ENCODE data around the gene MRPL43. TPM values are rescaled to one million over a fixed set of nuclear protein-coding genes. Genes with fewer than 3 reads are reported as not detected.

MRPL43 gene
- total and polyA plus RNA-seq, 9 of the 15 experiments (the other 6 are each of a cell fraction or from before 2014, with no cell fraction given): 15.1 to 63.7 (median 37.2) TPM

DNA sequence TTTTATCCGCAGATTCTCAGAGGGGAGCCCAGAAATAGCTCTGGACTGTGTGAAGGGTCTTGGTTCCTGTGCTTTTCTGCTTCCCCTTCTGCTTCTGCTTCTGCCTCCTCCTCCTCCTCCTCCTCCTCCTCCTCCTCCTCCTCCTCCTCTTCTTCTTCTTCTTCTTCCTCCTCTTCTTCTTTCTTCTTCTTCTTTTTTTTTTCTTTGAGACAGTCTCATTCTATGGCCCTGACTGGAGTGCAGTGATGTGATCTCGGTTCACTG lies 32.1 kb upstream of the MRPL43 start:
- Histone ChIP-seq H3K36me3 (ENCODE audit: control insufficient read depth, insufficient read depth, low read length) (no peaks in the 10 kb centered on the region), H3K9me1 (ENCODE audit: control insufficient read depth, insufficient read depth, low read length) (no peaks in the 10 kb centered on the region), H3K4me3 (no peak overlapping the region), H3K9ac (ENCODE audit: insufficient read depth in 1 of 2, low read depth in 2 of 2, low read length in 2 of 2) (peak overlapping the region in 1 of 2 experiments; percentile 82; a peak in 1 of 4 replicates), H3K79me2 (ENCODE audit: control insufficient read depth, insufficient read depth, low read length) (no peaks in the 10 kb centered on the region), H3K9me3 (replicated peaks; ENCODE audit: control insufficient read depth, insufficient read depth, low read depth, low read length) (no peaks in the 10 kb centered on the region), H3K4me2 (ENCODE audit: insufficient read depth, low read length) (no peak overlapping the region; the same call in 1 of the 2 replicates), H4K20me1 (replicated peaks; ENCODE audit: control insufficient read depth, insufficient read depth, low read length) (no peaks in the 10 kb centered on the region), H3K4me1 (replicated peaks in 1 of 2; ENCODE audit: control insufficient read depth in 2 of 2, insufficient read depth in 2 of 2, low read length in 2 of 2) (peaks cover 0 to 13% of the 10 kb centered on the region in 2 experiments; a peak in 3 of 5 replicates), H2AFZ (ENCODE audit: low read depth, low read length) (no peak overlapping the region), H3K27me3 (ENCODE audit: control insufficient read depth in 2 of 2, insufficient read depth in 2 of 2, low read length in 2 of 2) (no peaks in the 10 kb centered on the region), H3K27ac (ENCODE audit: extremely low read depth, low read depth, low read length) (no peak overlapping the region)
- no peak for ATAC-seq
- POLR2A ChIA-PET: interaction anchor here (0.7 to 1.0 kb wide), 2 partner anchors 11 to 150 kb away, joined by 3 to 6 read pairs; partner anchors contain the start of genes PDZD7 and SFXN3
- no peak for DNase-seq (ENCODE audit: extremely low read depth in 1 of 4, low spot score in 3 of 4)
- no peak for TF ChIP-seq LEF1 (IDR thresholded peaks at IDR 0.05)
- TF ChIP-seq FOXJ3 (CRISPR knock-in tag; IDR thresholded peaks at IDR 0.05): no peak
- TF ChIP-seq ZNF263 (CRISPR knock-in tag; IDR thresholded peaks at IDR 0.05; ENCODE audit: borderline replicate concordance): peak; percentile 71; the same call in 1 of the 2 replicates
- TF ChIP-seq, protein P1, sequence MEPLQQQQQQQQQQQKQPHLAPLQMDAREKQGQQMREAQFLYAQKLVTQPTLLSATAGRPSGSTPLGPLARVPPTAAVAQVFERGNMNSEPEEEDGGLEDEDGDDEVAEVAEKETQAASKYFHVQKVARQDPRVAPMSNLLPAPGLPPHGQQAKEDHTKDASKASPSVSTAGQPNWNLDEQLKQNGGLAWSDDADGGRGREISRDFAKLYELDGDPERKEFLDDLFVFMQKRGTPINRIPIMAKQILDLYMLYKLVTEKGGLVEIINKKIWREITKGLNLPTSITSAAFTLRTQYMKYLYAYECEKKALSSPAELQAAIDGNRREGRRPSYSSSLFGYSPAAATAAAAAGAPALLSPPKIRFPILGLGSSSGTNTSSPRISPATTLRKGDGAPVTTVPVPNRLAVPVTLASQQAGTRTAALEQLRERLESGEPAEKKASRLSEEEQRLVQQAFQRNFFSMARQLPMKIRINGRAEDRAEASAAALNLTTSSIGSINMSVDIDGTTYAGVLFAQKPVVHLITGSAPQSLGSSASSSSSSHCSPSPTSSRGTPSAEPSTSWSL (CRISPR knock-in tag; IDR thresholded peaks at IDR 0.05; ENCODE audit: borderline replicate concordance): no peak
- WGBS (ENCODE audit: insufficient coverage, low coverage, missing lambda C conversion rate): 22% methylated on average over 2 of the region's 2 CpGs
- CTCF ChIA-PET (ENCODE audit: low intra/inter-chr PET ratio): interaction anchor here (1.1 to 1.7 kb wide), 2 partner anchors 48 to 127 kb away, joined by 3 to 18 read pairs; no protein-coding TSS in a partner anchor
- in situ Hi-C loops (cut with MboI): loop anchor here (10.0 kb wide), 1 partner anchor 465 kb away; no protein-coding TSS in a partner anchor
- intact Hi-C loops (cut with micrococcal nuclease): loop anchor here (10.0 kb wide), 1 partner anchor 45 kb away; the partner anchor contains the start of gene KAZALD1
- FAIRE-seq: no peak
- no TSS peak for BruUV-seq (replicated peaks)
